Neuronal stem cell (in vitro differentiated cells): Measurements from ENCODE around the gene UNC13B. TPM values are rescaled to one million over a fixed set of nuclear protein-coding genes. Genes with fewer than 3 reads are reported as not detected.
A peak's percentile ranks its signal among the peaks of the same experiment; 100 is the strongest.

Experiments
- DNase-seq: peaks from one replicate; pipeline ENCODE4 v3.0.0-alpha.2; 2013; ENCODE audit warnings: low spot score
- H2AFZ ChIP-seq: one replicate; pipeline ENCODE4 v1.6.1; 2013; ENCODE audit warnings: mild to moderate bottlenecking, low read length, inconsistent platforms
- H2AK5ac ChIP-seq: 2 replicates; pipeline ENCODE4 v1.6.1; 2013; ENCODE audit warnings: low read depth, mild to moderate bottlenecking, inconsistent platforms, low read length, moderate library complexity, mixed read lengths
- H2BK120ac ChIP-seq: 2 replicates; pipeline ENCODE4 v1.6.1; 2013; ENCODE audit warnings: low read depth, mild to moderate bottlenecking, inconsistent platforms, low read length, moderate library complexity, mixed read lengths
- H2BK12ac ChIP-seq: one replicate; pipeline ENCODE4 v1.6.1; 2013; ENCODE audit warnings: low read length, inconsistent platforms
- H2BK15ac ChIP-seq: 2 replicates; pipeline ENCODE4 v1.6.1; 2013; ENCODE audit warnings: mild to moderate bottlenecking, low read length, inconsistent platforms, mixed read lengths
- H2BK5ac ChIP-seq: one replicate; pipeline ENCODE4 v1.6.1; 2013; ENCODE audit warnings: inconsistent platforms, mild to moderate bottlenecking, low read length, moderate library complexity
- H3K14ac ChIP-seq: one replicate; pipeline ENCODE4 v1.6.1; 2013; ENCODE audit warnings: low read length, inconsistent platforms
- H3K18ac ChIP-seq: 2 replicates; pipeline ENCODE4 v1.6.1; 2013; ENCODE audit warnings: low read length, inconsistent platforms
- H3K23ac ChIP-seq: 2 replicates; pipeline ENCODE4 v1.6.1; 2013; ENCODE audit warnings: low read depth, mild to moderate bottlenecking, mixed read lengths, low read length, inconsistent platforms; ENCODE audit not compliant: poor library complexity
- H3K27ac ChIP-seq: replicated peaks from 3 replicates; pipeline ENCODE4 v1.5.1; 2013; ENCODE audit warnings: low read length, inconsistent platforms
- H3K27me3 ChIP-seq, 3 experiments: 2 replicates each; pipeline ENCODE4 v1.6.1; 2013; ENCODE audit warnings: low read length in 3 of 3, mild to moderate bottlenecking in 2 of 3, inconsistent platforms in 1 of 3, low read depth in 1 of 3, mixed read lengths in 1 of 3, moderate library complexity in 1 of 3; ENCODE audit not compliant: control insufficient read depth in 3 of 3, insufficient read depth in 3 of 3
- H3K36me3 ChIP-seq, 2 donors: replicated peaks in 1 of 2; 2 replicates each; pipeline ENCODE4 v1.6.1; 2013; ENCODE audit warnings: low read length in 2 of 2; ENCODE audit not compliant: control insufficient read depth in 2 of 2, insufficient read depth in 2 of 2
- H3K4ac ChIP-seq: 2 replicates; pipeline ENCODE4 v1.6.1; 2013; ENCODE audit warnings: inconsistent platforms, mild to moderate bottlenecking, low read length, moderate library complexity
- H3K4me1 ChIP-seq, 2 donors: 1 replicate in 1 of 2; 2 replicates in 1 of 2; pipeline ENCODE4 v1.6.1; 2013; ENCODE audit warnings: low read length in 2 of 2, low read depth in 1 of 2; ENCODE audit not compliant: control insufficient read depth in 2 of 2, insufficient read depth in 1 of 2
- H3K4me2 ChIP-seq: one replicate; pipeline ENCODE4 v1.6.1; 2013; ENCODE audit warnings: mild to moderate bottlenecking, low read length, inconsistent platforms; ENCODE audit not compliant: insufficient read depth, poor library complexity, severe bottlenecking
- H3K4me3 ChIP-seq, 2 donors: 2 replicates each; pipeline ENCODE4 v1.5.1; 2013; ENCODE audit warnings: low read length in 2 of 2, mild to moderate bottlenecking in 2 of 2, inconsistent platforms in 1 of 2, moderate library complexity in 1 of 2
- H3K79me1 ChIP-seq: one replicate; pipeline ENCODE4 v1.6.1; 2013; ENCODE audit warnings: low read depth, mild to moderate bottlenecking, inconsistent platforms, low read length, moderate library complexity
- H3K9ac ChIP-seq: one replicate; pipeline ENCODE4 v1.6.1; 2013; ENCODE audit warnings: mild to moderate bottlenecking, low read depth, low read length, inconsistent platforms; ENCODE audit not compliant: poor library complexity
- H3K9me3 ChIP-seq, 2 donors: replicated peaks in 1 of 2; 2 replicates each; pipeline versions ENCODE3 to v1.6.1; 2013; ENCODE audit warnings: low read length in 2 of 2, mild to moderate bottlenecking in 2 of 2, inconsistent platforms in 1 of 2, low read depth in 1 of 2, mixed read lengths in 1 of 2, moderate library complexity in 1 of 2; ENCODE audit not compliant: control insufficient read depth in 2 of 2, insufficient read depth in 1 of 2
- H4K8ac ChIP-seq: one replicate; pipeline ENCODE4 v1.6.1; 2013; ENCODE audit warnings: low read depth, mild to moderate bottlenecking, inconsistent platforms, low read length, moderate library complexity
- H4K91ac ChIP-seq: one replicate; pipeline ENCODE4 v1.6.1; 2013; ENCODE audit warnings: low read length, low read depth, mild to moderate bottlenecking, inconsistent platforms; ENCODE audit not compliant: poor library complexity
- WGBS, 2 donors: extraction: QIAGEN DNeasy Blood & Tissue Kit; methylation state at CpG; one replicate each; pipeline ENCODE4 v1.1.7; 2013; ENCODE audit warnings: missing lambda C conversion rate in 2 of 2, mixed read lengths in 1 of 2; ENCODE audit not compliant: insufficient read length in 2 of 2, insufficient replicate concordance in 1 of 2; ENCODE audit errors: extremely low coverage in 2 of 2; 5-methylcytosine and 5-hydroxymethylcytosine counted together
- polyA plus RNA-seq, 2 experiments: library from polyadenylated mRNA; stranded (reverse); fragments of 200-250 nt; gene quantifications; one replicate each; pipeline ENCODE4 v1.2.3, GENCODE V29; 2013

UNC13B gene
- 26.4 TPM for polyA plus RNA-seq (2013, experiment 1 of 2)
- 26.0 TPM for polyA plus RNA-seq (2013, experiment 2 of 2)

DNA sequence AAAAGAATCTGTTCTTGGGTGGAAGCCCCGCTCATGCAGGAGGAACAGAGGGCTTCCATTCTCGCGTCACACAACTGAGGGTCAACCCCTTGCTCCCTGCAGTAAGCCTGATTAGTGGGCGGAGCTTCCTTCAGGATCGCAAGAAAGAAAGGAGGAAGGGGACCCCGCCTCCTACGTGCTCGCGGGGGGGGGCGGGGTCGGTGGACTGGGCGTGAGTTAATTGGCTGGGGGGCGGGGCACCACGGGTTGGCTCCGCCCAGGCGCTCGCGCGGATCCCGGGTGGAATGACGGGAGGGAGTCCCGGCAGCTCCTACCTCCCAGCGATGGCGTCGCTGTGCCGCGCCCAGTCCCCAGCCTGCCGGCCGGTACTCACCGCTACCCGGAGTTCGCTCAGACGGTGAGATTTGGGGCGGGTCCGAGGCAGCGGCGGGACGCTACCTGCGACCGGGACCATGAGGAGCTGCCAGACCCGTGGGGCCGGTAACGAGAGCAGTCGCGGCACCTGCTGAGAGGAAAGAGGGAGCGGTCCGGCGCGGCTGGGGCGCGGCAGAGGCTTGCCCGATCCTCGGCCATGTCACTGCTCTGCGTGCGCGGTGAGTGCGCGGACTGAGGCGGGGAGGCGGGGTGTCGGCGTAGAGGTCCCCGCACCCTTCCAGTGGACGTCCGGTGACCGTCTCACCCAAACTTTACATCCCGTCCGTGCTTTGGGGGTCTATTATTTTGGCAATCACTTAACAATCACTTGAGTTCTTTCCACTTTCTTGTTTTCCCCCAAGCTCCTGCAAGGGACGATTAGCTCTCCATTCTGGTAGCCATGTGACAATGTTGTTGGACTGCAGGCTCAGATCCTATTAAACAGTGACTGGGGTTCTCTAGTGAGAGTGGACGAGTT is at the start of gene UNC13B:
UNC13B (plus strand) TSS at position 297 of the 892 bp plus-strand sequence; CDS start at position 572, 275 bp downstream.
- H2BK15ac ChIP-seq: no peak within 1 kb of the TSS

DNA sequence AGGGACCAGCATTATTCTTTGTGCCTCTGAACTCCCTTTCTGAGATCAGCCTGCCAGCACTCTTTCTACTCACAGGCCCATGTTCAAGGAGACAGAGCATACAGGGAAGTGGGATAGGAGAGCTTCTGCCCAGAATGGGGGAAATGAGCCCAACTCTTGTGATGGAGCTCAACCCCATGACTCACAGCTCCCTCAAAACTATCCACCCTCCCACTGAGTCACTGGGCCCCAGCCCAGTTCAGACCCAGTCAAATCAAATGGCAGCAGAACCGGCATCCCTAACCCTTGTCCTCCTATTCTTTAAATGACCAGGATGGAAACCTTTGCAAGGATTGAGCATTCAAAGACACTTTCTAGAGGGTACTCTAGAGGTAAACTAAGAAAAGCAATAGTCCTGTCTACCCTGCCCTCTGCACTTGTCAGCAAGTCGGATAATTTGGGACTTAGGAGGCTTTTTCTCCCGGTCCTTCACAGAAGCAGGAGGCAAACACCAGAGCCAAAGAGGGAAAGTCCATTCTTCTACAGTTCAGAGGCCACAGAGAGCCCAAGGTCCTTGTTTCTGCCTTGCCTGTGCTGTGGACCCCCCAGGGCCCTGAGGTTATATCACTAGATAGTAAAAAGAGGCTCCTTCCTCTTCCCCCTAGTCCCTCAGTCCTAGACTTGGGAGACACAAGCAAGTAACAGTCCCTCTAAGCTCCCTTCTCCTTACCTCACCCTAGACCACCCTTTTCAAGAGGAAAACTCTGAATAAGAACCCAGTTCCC is 49.4 kb upstream of the UNC13B start:
- no peak overlapping the region for H3K18ac ChIP-seq
- H2BK12ac ChIP-seq: no peak overlapping the region
- no peaks in the 10 kb centered on the region for H3K9me3 ChIP-seq
- no peak overlapping the region for H2AK5ac ChIP-seq
- H3K9ac ChIP-seq: no peak overlapping the region
- no peak overlapping the region for H3K4me3 ChIP-seq
- no peak overlapping the region for H2BK120ac ChIP-seq
- H3K79me1 ChIP-seq: peaks cover 14% of the 10 kb centered on the region
- no peak for DNase-seq
- H3K36me3 ChIP-seq: peaks cover 7 to 19% of the 10 kb centered on the region in 2 donors
- H3K27me3 ChIP-seq: no peaks in the 10 kb centered on the region
- H4K8ac ChIP-seq: no peak overlapping the region
- H2AFZ ChIP-seq: no peak overlapping the region
- H3K27ac ChIP-seq: peak overlapping the region; percentile 48
- H3K23ac ChIP-seq: no peak overlapping the region
- no peak overlapping the region for H3K14ac ChIP-seq
- no CpG with 5 or more reads among the region's 3 CpGs for WGBS, 2 donors
- H2BK15ac ChIP-seq: no peak overlapping the region
- no peak overlapping the region for H4K91ac ChIP-seq
- no peak overlapping the region for H3K4ac ChIP-seq
- peak overlapping the region; percentile 43 for H3K4me2 ChIP-seq
- H3K4me1 ChIP-seq: peaks cover 28 to 32% of the 10 kb centered on the region in 2 donors
- no peak overlapping the region for H2BK5ac ChIP-seq

More for the DNA sequence above, at the start of gene UNC13B:
- Histone ChIP-seq H3K14ac (peak within 1 kb of the TSS; percentile 41), H2AK5ac (no peak within 1 kb of the TSS), H3K23ac (peak within 1 kb of the TSS; percentile 97), H4K8ac (no peak within 1 kb of the TSS), H3K4me3 (peak within 1 kb of the TSS; percentile 76 to 94), H2BK5ac (peak within 1 kb of the TSS; percentile 91), H3K4me2 (peak within 1 kb of the TSS; percentile 78), H2AFZ (peak within 1 kb of the TSS; percentile 98), H3K4ac (no peak within 1 kb of the TSS), H3K4me1 (peaks cover 2 to 7% of the 10 kb centered on the region in 2 donors), H2BK120ac (no peak within 1 kb of the TSS), H4K91ac (no peak within 1 kb of the TSS), H3K36me3 (no peaks in the 10 kb centered on the region), H3K9me3 (no peaks in the 10 kb centered on the region), H3K27ac (peak within 1 kb of the TSS; percentile 74), H2BK12ac (peak within 1 kb of the TSS; percentile 14), H3K9ac (peak within 1 kb of the TSS; percentile 89), H3K79me1 (no peaks in the 10 kb centered on the region), H3K27me3 (no peaks in the 10 kb centered on the region), H3K18ac (peak within 1 kb of the TSS; percentile 98)
- peak; percentile 97 for DNase-seq
- WGBS, 2 donors: no CpG with 5 or more reads among the region's 70 CpGs

DNA sequence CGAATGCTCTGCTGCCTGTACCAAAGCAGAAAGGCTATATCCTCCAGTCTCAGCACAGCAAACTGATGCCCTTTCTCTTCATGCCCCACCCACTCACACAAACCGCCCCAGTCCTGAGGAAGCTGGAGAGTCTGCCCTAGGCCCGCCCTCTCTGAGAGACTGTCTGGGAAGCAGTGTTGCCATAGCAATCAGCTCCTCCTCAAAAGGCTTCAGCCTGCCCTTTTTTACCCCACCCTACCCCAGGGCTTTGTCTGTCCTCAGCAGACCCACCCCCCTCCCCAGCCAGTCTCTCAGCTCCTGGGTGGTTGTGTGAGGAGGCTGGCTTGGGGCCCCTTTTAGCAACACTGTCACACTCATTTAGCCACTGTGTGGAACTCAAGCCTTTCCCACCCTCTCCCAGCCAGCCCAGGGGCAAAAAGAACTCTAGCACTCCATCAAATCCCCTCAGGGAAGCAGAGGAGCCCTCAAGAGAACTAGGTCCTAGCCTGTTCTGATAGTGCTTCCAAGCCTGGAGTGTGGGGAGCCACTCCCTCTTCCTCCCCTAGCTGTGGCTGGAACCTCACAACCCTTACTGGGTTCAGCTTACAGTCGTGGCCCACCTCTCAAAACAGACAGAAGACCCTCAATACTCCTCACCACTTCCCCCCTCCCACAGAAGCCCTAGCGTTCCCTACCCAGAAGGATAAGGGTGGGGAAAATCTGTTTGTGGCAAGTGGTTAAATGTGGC is 47.5 kb upstream of the UNC13B start:
- Histone ChIP-seq H2AFZ (peak overlapping the region; percentile 58), H3K23ac (peak overlapping the region; percentile 45), H4K8ac (no peak overlapping the region), H2BK15ac (peak overlapping the region; percentile 23), H4K91ac (peak overlapping the region; percentile 79), H3K27me3 (peaks cover 0 to 3% (median 0%) of the 10 kb centered on the region in 3 experiments), H2AK5ac (no peak overlapping the region), H3K79me1 (peaks cover 14% of the 10 kb centered on the region), H3K36me3 (peaks cover under 1 to 2% of the 10 kb centered on the region in 2 donors), H3K9me3 (no peaks in the 10 kb centered on the region), H3K4me1 (peaks cover 28 to 32% of the 10 kb centered on the region in 2 donors), H3K18ac (peak overlapping the region; percentile 86), H3K27ac (peak overlapping the region; percentile 100), H3K9ac (no peak overlapping the region), H3K14ac (peak overlapping the region; percentile 73), H3K4ac (no peak overlapping the region), H3K4me2 (peak overlapping the region; percentile 85), H2BK120ac (peak overlapping the region; percentile 83), H2BK12ac (no peak overlapping the region), H2BK5ac (peak overlapping the region; percentile 69), H3K4me3 (peak overlapping the region; percentile 82 to 85)
- WGBS, 2 donors: no CpG with 5 or more reads among the region's 5 CpGs
- peak; percentile 91 for DNase-seq
